Stimulated activated CD8-positive, alpha-beta memory T cell treated with anti-CD3 and anti-CD28 coated beads, Interleukin-4, amount 100 ng/mL, for 48 hours (primary cell): ENCODE data around the gene CLSTN1.
"Not testable (repeated sequence)": the region's sequence is repeated elsewhere in the genome, so short reads cannot be mapped to it uniquely, and the experiment has no call there.

Experiments used
- DNase-seq: peaks from one replicate; pipeline ENCODE4 v3.0.0-alpha.2; 2020

Gene CLSTN1

GRCh38 chr1:9825093-9826074 is 1.6 kb upstream of the CLSTN1 start:
- DNase-seq = peak; percentile 52

- no peak for DNase-seq
Measured at GRCh38 chr1:9824702-9825089, 931 bp upstream of the CLSTN1 start.

GRCh38 chr1:9823693-9823942 is 147 bp downstream of the CLSTN1 start:
- DNase-seq = no peak

GRCh38 chr1:9822897-9823692 is 670 bp downstream of the CLSTN1 start:
- peak; percentile 56 for DNase-seq

GRCh38 chr1:9822490-9822889 is 1.3 kb downstream of the CLSTN1 start:
- DNase-seq = no peak

- no peak for DNase-seq
Measured at GRCh38 chr1:9821710-9822109, 2.1 kb downstream of the CLSTN1 start.

GRCh38 chr1:9820521-9820920 is 3.2 kb downstream of the CLSTN1 start:
- no peak for DNase-seq

- no peak for DNase-seq
Measured at GRCh38 chr1:9817734-9818133, 6.0 kb downstream of the CLSTN1 start.

GRCh38 chr1:9816199-9816598 is 7.6 kb downstream of the CLSTN1 start:
- DNase-seq = no peak

GRCh38 chr1:9815150-9815549 is 8.6 kb downstream of the CLSTN1 start:
- no peak for DNase-seq

GRCh38 chr1:9814619-9815018 is 9.1 kb downstream of the CLSTN1 start:
- DNase-seq = no peak

- DNase-seq = no peak
Measured at GRCh38 chr1:9811239-9811966, 12.4 kb downstream of the CLSTN1 start.

- DNase-seq = no peak
Measured at GRCh38 chr1:9809100-9809510, 14.7 kb downstream of the CLSTN1 start.

- DNase-seq = no peak
Measured at GRCh38 chr1:9808459-9808858, 15.3 kb downstream of the CLSTN1 start.

- DNase-seq = no peak
Measured at GRCh38 chr1:9807541-9807940, 16.2 kb downstream of the CLSTN1 start.

GRCh38 chr1:9805972-9806371 is 17.8 kb downstream of the CLSTN1 start:
- DNase-seq = not testable (repeated sequence)

GRCh38 chr1:9805006-9805508 is 18.7 kb downstream of the CLSTN1 start:
- DNase-seq = no peak

- DNase-seq = not testable (repeated sequence)
Measured at GRCh38 chr1:9803003-9803918, 20.5 kb downstream of the CLSTN1 start.

GRCh38 chr1:9801909-9802308 is 21.9 kb downstream of the CLSTN1 start:
- no peak for DNase-seq

GRCh38 chr1:9798236-9799130 is 25.3 kb downstream of the CLSTN1 start:
- no peak for DNase-seq

- no peak for DNase-seq
Measured at GRCh38 chr1:9797049-9797448, 26.7 kb downstream of the CLSTN1 start.
